CD4-positive, alpha-beta T cell treated with Interleukin-15 for 4 hours (primary cell): ENCODE results near the gene EEF1E1.

ENCODE experiments used
- DNase-seq: peaks from one replicate; pipeline ENCODE4 v3.0.0-alpha.2; 2020; ENCODE audit warnings: low spot score

Gene EEF1E1

GRCh38 chr6:8102122-8102958, at the start of gene EEF1E1:
Gene EEF1E1, minus strand, starts transcription at chr6:8102548. Its CDS starts 27 bp downstream, at chr6:8102521.
- DNase-seq: peak; percentile 97

GRCh38 chr6:8149350-8149749, 47.0 kb upstream of the EEF1E1 start:
- DNase-seq: no peak

- no peak for DNase-seq
Observed at GRCh38 chr6:8143945-8144344, 41.6 kb upstream of the EEF1E1 start.

- DNase-seq: no peak
Observed at GRCh38 chr6:8139451-8139850, 37.1 kb upstream of the EEF1E1 start.

DNA sequence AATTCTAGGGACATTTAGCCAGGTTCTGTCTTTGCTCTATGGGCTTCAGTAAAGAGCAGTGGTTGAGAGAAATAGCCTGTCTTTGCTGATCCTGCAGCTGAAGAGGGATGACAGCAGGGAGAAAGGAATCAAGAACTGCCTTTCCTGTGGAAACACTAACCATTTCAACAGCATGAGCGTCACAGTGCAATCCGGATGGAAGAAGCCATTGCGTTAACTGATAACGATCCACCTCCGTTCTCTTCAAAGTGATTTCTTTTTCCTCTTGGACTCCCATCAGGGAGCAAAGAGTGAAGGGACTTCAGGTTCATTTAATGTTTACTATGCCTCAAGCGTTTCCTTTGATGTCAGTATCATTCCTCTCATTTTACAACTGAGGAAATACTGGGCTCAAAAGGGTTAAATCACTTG, 35.2 kb upstream of the EEF1E1 start:
- no peak for DNase-seq

DNA sequence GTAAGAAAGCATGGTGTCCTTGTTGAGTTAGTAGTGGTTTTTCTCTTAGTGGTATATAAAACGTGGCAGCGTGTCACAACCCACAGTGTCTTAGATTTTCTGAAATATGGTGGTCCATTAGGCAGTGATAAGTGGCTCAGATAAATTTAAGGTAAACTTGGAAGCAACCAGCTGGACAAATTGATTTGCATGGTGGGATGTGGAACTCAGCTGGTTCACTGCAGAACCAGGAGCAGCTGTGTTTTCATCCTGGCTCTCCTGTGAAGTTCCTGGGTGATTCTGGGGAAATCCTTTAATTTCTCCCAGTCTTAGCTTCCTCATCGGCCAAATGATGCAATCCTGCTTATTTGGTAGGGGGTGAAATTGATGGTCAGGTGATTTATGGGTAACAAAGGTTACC, 32.9 kb upstream of the EEF1E1 start:
- no peak for DNase-seq

DNA sequence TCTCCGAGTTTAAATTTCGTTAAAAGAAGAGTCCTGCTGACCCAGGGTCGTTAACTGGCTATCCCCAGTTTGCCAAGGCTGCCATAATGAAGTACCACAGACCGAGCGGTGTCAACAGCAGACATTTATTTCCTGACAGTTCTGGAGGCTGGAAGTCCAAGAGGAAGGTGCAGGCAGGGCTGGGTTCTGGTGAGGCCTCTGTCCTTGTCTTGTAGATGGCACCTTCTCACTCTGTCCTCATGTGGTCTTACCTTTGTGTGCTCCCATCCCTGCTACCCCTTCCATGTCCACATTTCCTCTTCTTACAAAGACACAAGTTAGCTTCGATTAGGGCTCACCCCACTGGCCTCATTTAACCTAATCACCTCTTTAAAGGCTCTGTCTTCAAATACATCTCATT, 29.8 kb upstream of the EEF1E1 start:
- no peak for DNase-seq

GRCh38 chr6:8131265-8131897, 29.0 kb upstream of the EEF1E1 start:
- DNase-seq: peak; percentile 9

DNA sequence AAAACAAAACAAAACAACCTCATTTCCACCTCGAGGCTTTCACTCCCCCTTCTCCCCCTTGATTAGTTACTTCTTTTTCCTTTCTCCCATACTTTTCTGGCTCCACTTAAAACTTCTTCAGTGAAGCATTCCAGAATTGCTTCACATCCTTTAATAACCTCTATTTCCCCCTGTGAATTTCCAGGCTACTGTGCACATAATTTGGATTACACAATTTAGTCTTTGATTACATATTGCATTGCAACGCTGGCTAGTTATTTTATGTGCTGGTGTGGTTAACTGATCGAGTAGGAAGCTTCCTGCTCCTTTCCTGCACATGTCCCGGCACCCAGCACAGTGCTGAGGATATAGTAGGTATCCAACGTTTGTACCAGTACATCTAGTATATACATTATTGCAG, 28.1 kb upstream of the EEF1E1 start:
- DNase-seq: no peak

GRCh38 chr6:8123236-8123635, 20.9 kb upstream of the EEF1E1 start:
- no peak for DNase-seq

GRCh38 chr6:8114956-8115355, 12.6 kb upstream of the EEF1E1 start:
- no peak for DNase-seq

- DNase-seq: no peak
Observed at GRCh38 chr6:8113131-8113654, 10.8 kb upstream of the EEF1E1 start.

GRCh38 chr6:8110725-8111124, 8.4 kb upstream of the EEF1E1 start:
- no peak for DNase-seq

DNA sequence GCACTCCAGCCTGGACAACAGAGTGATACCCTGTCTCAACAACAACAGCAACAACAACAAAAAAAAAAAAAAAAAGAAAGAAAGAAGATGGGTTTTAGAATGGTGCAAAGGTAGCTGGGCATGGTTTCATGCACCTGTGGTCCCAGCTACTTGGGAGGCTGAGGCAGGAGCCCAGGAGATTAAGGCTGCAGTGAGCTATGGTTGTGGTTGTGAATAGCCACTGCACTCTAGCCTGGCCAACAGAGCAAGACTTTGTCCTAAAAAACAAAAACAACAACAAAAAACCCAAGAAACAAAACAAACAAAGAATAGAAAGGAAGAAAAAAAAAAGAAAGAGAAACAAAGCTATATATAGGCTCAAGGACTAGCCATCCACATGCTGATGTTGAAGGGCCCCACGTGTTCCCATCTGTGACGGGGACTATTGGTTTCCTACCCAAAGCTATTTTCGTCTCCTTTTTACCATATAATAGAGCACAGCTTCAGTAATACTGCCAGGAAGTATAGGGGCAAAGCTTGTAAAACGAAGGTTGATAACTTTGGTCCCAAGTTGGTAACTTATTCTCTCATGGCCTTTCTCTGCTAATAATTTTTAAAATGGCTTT, 7.9 kb upstream of the EEF1E1 start:
- DNase-seq: no peak

- DNase-seq: no peak
Observed at GRCh38 chr6:8108759-8109539, 6.6 kb upstream of the EEF1E1 start.

GRCh38 chr6:8108031-8108660, 5.8 kb upstream of the EEF1E1 start:
- no peak for DNase-seq

DNA sequence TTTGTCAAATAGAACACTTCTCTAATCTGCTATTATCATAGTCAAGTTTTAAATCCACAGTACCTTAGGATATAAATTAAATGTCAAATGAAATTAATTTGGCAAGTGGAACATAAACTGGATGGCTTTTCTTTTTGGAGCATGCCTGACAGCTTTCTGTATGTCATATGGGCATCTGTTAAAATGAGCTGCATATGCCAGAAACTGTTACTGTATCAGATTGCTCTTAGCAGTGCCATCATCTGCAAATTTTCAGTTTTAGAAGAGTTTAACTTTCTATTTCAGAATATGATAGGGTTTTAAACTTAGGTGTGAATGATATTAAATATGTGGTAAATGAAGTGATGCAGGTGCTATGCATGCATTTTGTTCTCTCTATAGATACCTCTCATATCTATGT, 3.4 kb upstream of the EEF1E1 start:
- no peak for DNase-seq

DNA sequence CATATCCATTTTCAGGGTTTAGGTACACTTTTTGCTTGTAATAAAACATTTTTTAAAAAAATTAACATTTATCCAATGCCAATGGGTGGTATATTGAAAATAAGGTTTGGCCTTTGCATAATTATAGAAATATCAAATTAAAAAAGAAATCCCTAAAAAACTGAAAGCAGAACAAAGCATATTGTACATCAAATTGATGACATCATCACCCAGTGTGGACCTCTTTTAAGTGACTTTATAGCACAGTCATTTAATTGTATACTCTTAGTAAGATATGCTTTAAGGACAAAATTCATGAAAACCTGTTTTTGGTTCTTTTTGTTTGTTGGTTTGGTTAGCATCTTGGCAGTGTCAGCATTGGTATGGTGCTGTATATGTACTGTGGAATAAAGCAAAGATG, 1.4 kb upstream of the EEF1E1 start:
- DNase-seq: no peak

GRCh38 chr6:8100159-8100854, 2.0 kb downstream of the EEF1E1 start:
- no peak for DNase-seq

DNA sequence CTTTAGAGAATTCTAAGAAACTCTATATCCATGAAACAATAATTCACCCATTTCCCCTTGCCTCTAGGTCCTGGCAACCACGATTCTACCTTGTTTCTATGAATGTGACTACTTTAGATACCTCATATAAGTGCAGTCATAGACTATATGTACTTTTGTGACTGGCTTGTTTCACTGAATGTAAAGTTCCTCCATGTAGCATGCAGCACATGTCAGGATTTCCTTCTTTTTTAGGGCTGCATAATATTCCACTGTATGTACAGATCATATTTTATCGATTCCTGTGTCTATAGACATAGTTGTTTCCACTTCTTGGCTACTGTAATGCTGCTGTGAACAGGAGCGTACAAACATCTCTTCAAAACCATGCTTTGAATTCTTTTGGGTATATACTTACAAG, 11.7 kb downstream of the EEF1E1 start:
- DNase-seq: no peak

DNA sequence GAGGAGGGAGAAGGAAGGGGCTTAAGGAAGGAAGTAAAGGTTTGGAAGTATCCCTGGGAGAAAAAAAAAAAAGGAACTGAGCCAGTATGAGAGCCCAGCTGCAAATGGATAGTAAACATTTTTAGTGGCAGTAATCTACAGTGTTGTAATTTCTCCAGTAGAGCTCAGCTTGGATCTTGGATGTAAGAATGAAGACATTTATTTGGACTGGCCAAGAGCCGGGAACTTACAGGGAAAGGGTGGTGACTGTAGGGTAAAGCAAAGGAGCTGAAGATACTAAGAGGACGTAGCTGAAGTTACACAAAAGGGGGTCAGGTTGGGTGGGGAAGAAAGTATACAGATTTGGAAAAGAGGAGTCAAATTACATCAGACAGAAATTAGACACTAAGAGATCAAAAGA, 13.5 kb downstream of the EEF1E1 start:
- DNase-seq: no peak
